ENCODE data around the gene DNM1. TPM values are rescaled to one million over a fixed set of nuclear protein-coding genes. Genes with fewer than 3 reads are reported as not detected.
A peak's percentile ranks its signal among the peaks of the same experiment; 100 is the strongest.

The DNM1 gene
- total RNA-seq (2014; rRNA removed; shearing (Covaris generic)) (42.0 and 43.2 TPM in 2 replicates), polyA plus RNA-seq (2016; fragmentation: Nextera tagmentation; extraction: Ambion mirVana) (24.0 and 36.0 TPM in 2 replicates)
- long read RNA-seq, partial matches to known transcripts: 8 of 13 reads
- long read RNA-seq, other reads (novel, unspliced or antisense): 5 of 13 reads

GRCh38 chr9:128203024-128203706 lies at the start of gene DNM1:
Gene DNM1, plus strand, starts transcription at chr9:128203379. Its CDS starts 92 bp downstream, at chr9:128203471.
- peak within 1 kb of the TSS; percentile 96 for H3K4me2 ChIP-seq
- H4K20me1 ChIP-seq (replicated peaks; ENCODE audit: insufficient read depth): 0 out of 2 replicates have a peak, but pooled peaks cover 3% of the 10 kb centered on the region
- H3K4me1 ChIP-seq (ENCODE audit: insufficient read depth): peaks cover 9% of the 10 kb centered on the region; the same call in 1 of the 2 replicates
- no peak within 1 kb of the TSS for H3K27ac ChIP-seq (ENCODE audit: low read depth)
- Mint-ChIP-seq H3K27ac (peak within 1 kb of the TSS; percentile 90), H3K4me1 (peaks cover 32% of the 10 kb centered on the region), H3K4me3 (peak within 1 kb of the TSS; percentile 88), H3K27me3 (ENCODE audit: insufficient read depth, low read depth, poor library complexity) (peaks cover 12% of the 10 kb centered on the region), H3K9me3 (no peaks in the 10 kb centered on the region; the same call in 2 of the 3 replicates), H3K36me3 (ENCODE audit: low read depth) (no peaks in the 10 kb centered on the region; the same call in 2 of the 3 replicates)
- 0 out of 2 replicates have a peak, but pooled peaks cover 4% of the 10 kb centered on the region for H3K79me2 ChIP-seq (replicated peaks; ENCODE audit: insufficient read depth)
- H3K4me3 ChIP-seq: peak within 1 kb of the TSS; percentile 90
- H3F3A ChIP-seq (replicated peaks; ENCODE audit: low read depth): peaks cover 9% of the 10 kb centered on the region
- H3K27me3 ChIP-seq (ENCODE audit: insufficient read depth): no peaks in the 10 kb centered on the region
- no peaks in the 10 kb centered on the region for H3K36me3 ChIP-seq (ENCODE audit: insufficient read depth)
- ATAC-seq: peak; percentile 78
- H3K9me2 ChIP-seq (ENCODE audit: insufficient read depth): no peaks in the 10 kb centered on the region
- TF ChIP-seq CTCF (conservative IDR thresholded peaks at IDR 0.05; ENCODE audit: low read depth in 2 of 2) (peak; percentile 49 to 78), EZH2phosphoT487 (IDR thresholded peaks at IDR 0.05; ENCODE audit: unreplicated experiment) (no peak), ZNF331 (CRISPR knock-in tag; IDR thresholded peaks at IDR 0.05; ENCODE audit: low read depth) (no peak), ETS1 (IDR thresholded peaks at IDR 0.05) (peak; percentile 46; the same call in 1 of the 2 replicates), POLR2AphosphoS5 (IDR thresholded peaks at IDR 0.05; ENCODE audit: low read depth) (peak; percentile 66)
- peak within 1 kb of the TSS; percentile 98 for H2AFZ ChIP-seq
- peak; percentile 77 for DNase-seq (ENCODE audit: low spot score)

GRCh38 chr9:128153947-128154695 lies 49.1 kb upstream of the DNM1 start:
- H3K27ac Mint-ChIP-seq: no peak overlapping the region
- H3K9me3 Mint-ChIP-seq: peaks cover 3% of the 10 kb centered on the region; the same call in 1 of the 3 replicates
- H3K27ac ChIP-seq (ENCODE audit: low read depth): no peak overlapping the region
- no peaks in the 10 kb centered on the region for H3F3A ChIP-seq (replicated peaks; ENCODE audit: low read depth)
- H3K27me3 Mint-ChIP-seq (ENCODE audit: insufficient read depth, low read depth, poor library complexity): peaks cover 7% of the 10 kb centered on the region
- no peak overlapping the region for H3K4me3 ChIP-seq
- H4K20me1 ChIP-seq (replicated peaks; ENCODE audit: insufficient read depth): no peaks in the 10 kb centered on the region
- peaks cover 10% of the 10 kb centered on the region for H3K4me1 Mint-ChIP-seq
- H3K27me3 ChIP-seq (ENCODE audit: insufficient read depth): no peaks in the 10 kb centered on the region
- no peaks in the 10 kb centered on the region for H3K36me3 Mint-ChIP-seq (ENCODE audit: low read depth)
- no peaks in the 10 kb centered on the region for H3K79me2 ChIP-seq (replicated peaks; ENCODE audit: insufficient read depth)
- peak; percentile 19 for DNase-seq (ENCODE audit: low spot score)
- TF ChIP-seq, protein P1, sequence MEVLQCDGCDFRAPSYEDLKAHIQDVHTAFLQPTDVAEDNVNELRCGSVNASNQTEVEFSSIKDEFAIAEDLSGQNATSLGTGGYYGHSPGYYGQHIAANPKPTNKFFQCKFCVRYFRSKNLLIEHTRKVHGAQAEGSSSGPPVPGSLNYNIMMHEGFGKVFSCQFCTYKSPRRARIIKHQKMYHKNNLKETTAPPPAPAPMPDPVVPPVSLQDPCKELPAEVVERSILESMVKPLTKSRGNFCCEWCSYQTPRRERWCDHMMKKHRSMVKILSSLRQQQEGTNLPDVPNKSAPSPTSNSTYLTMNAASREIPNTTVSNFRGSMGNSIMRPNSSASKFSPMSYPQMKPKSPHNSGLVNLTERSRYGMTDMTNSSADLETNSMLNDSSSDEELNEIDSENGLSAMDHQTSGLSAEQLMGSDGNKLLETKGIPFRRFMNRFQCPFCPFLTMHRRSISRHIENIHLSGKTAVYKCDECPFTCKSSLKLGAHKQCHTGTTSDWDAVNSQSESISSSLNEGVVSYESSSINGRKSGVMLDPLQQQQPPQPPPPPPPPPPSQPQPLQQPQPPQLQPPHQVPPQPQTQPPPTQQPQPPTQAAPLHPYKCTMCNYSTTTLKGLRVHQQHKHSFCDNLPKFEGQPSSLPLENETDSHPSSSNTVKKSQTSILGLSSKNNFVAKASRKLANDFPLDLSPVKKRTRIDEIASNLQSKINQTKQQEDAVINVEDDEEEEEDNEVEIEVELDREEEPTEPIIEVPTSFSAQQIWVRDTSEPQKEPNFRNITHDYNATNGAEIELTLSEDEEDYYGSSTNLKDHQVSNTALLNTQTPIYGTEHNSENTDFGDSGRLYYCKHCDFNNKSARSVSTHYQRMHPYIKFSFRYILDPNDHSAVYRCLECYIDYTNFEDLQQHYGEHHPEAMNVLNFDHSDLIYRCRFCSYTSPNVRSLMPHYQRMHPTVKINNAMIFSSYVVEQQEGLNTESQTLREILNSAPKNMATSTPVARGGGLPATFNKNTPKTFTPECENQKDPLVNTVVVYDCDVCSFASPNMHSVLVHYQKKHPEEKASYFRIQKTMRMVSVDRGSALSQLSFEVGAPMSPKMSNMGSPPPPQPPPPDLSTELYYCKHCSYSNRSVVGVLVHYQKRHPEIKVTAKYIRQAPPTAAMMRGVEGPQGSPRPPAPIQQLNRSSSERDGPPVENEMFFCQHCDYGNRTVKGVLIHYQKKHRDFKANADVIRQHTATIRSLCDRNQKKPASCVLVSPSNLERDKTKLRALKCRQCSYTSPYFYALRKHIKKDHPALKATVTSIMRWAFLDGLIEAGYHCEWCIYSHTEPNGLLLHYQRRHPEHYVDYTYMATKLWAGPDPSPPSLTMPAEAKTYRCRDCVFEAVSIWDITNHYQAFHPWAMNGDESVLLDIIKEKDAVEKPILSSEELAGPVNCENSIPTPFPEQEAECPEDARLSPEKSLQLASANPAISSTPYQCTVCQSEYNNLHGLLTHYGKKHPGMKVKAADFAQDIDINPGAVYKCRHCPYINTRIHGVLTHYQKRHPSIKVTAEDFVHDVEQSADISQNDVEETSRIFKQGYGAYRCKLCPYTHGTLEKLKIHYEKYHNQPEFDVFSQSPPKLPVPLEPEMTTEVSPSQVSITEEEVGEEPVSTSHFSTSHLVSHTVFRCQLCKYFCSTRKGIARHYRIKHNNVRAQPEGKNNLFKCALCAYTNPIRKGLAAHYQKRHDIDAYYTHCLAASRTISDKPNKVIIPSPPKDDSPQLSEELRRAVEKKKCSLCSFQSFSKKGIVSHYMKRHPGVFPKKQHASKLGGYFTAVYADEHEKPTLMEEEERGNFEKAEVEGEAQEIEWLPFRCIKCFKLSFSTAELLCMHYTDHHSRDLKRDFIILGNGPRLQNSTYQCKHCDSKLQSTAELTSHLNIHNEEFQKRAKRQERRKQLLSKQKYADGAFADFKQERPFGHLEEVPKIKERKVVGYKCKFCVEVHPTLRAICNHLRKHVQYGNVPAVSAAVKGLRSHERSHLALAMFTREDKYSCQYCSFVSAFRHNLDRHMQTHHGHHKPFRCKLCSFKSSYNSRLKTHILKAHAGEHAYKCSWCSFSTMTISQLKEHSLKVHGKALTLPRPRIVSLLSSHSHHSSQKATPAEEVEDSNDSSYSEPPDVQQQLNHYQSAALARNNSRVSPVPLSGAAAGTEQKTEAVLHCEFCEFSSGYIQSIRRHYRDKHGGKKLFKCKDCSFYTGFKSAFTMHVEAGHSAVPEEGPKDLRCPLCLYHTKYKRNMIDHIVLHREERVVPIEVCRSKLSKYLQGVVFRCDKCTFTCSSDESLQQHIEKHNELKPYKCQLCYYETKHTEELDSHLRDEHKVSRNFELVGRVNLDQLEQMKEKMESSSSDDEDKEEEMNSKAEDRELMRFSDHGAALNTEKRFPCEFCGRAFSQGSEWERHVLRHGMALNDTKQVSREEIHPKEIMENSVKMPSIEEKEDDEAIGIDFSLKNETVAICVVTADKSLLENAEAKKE (CRISPR knock-in tag; IDR thresholded peaks at IDR 0.05): no peak
- TF ChIP-seq EZH2 (IDR thresholded peaks at IDR 0.05; ENCODE audit: low read depth, unreplicated experiment) (no peak), POLR2AphosphoS5 (IDR thresholded peaks at IDR 0.05; ENCODE audit: low read depth) (no peak)
- no peaks in the 10 kb centered on the region for H3K36me3 ChIP-seq (ENCODE audit: insufficient read depth)
- H3K9me2 ChIP-seq (ENCODE audit: insufficient read depth): no peaks in the 10 kb centered on the region
- H3K4me2 ChIP-seq: no peak overlapping the region
- H3K4me3 Mint-ChIP-seq: no peak overlapping the region
- H2AFZ ChIP-seq: no peak overlapping the region
- no peak for ATAC-seq
- peaks cover 3% of the 10 kb centered on the region for H3K4me1 ChIP-seq (ENCODE audit: insufficient read depth)

All from GM23338 (cell line).